H9 (cell line): ENCODE data around the gene COCH. TPM values are rescaled to one million over a fixed set of nuclear protein-coding genes. Genes with fewer than 3 reads are reported as not detected.

Source experiments
- DNase-seq: peaks from one replicate; pipeline ENCODE4 v3.0.0-alpha.2; 2017
- H2AFZ ChIP-seq: one replicate; pipeline ENCODE4 v1.6.1; 2013; ENCODE audit warnings: mild to moderate bottlenecking, low read length, control low read depth, moderate library complexity
- H2AK5ac ChIP-seq: 2 replicates; pipeline ENCODE4 v1.6.1; 2013; ENCODE audit warnings: low read length, control low read depth, mixed read lengths; ENCODE audit not compliant: insufficient read length
- H2BK120ac ChIP-seq: one replicate; pipeline ENCODE4 v1.6.1; 2013; ENCODE audit warnings: low read depth, mild to moderate bottlenecking, low read length, control low read depth, inconsistent platforms; ENCODE audit not compliant: poor library complexity, severe bottlenecking
- H2BK12ac ChIP-seq: 2 replicates; pipeline ENCODE4 v1.6.1; 2013; ENCODE audit warnings: low read length, control low read depth, mixed read lengths, low read depth; ENCODE audit not compliant: insufficient read length
- H2BK15ac ChIP-seq: 2 replicates; pipeline ENCODE4 v1.6.1; 2013; ENCODE audit warnings: low read depth, low read length, control low read depth
- H2BK20ac ChIP-seq: one replicate; pipeline ENCODE4 v1.6.1; 2013; ENCODE audit warnings: low read depth, mild to moderate bottlenecking, low read length, control low read depth, inconsistent platforms; ENCODE audit not compliant: poor library complexity, severe bottlenecking
- H2BK5ac ChIP-seq: 2 replicates; pipeline ENCODE4 v1.6.1; 2013; ENCODE audit warnings: low read length, control low read depth, mixed read lengths; ENCODE audit not compliant: insufficient read length
- H3K14ac ChIP-seq: 2 replicates; pipeline ENCODE4 v1.6.1; 2013; ENCODE audit warnings: low read length, control low read depth; ENCODE audit not compliant: insufficient read depth
- H3K18ac ChIP-seq: 2 replicates; pipeline ENCODE4 v1.6.1; 2013; ENCODE audit warnings: low read depth, mild to moderate bottlenecking, mixed read lengths, low read length, control low read depth; ENCODE audit not compliant: insufficient read length
- H3K23ac ChIP-seq: 2 replicates; pipeline ENCODE4 v1.6.1; 2013; ENCODE audit warnings: low read length, control low read depth, mixed read lengths, low read depth; ENCODE audit not compliant: insufficient read length
- H3K23me2 ChIP-seq: 2 replicates; pipeline ENCODE4 v1.6.1; 2013; ENCODE audit warnings: low read depth, mild to moderate bottlenecking, mixed read lengths, low read length, control low read depth; ENCODE audit not compliant: insufficient read length, poor library complexity, severe bottlenecking
- H3K27ac ChIP-seq: 2 replicates; pipeline ENCODE4 v1.5.1; 2013; ENCODE audit warnings: low read length, control low read depth, mixed read lengths, low read depth; ENCODE audit not compliant: insufficient read length
- H3K27me3 ChIP-seq: 2 replicates; pipeline ENCODE4 v1.6.1; 2013; ENCODE audit warnings: low read length, control low read depth, inconsistent platforms; ENCODE audit not compliant: insufficient read depth
- H3K4ac ChIP-seq: 2 replicates; pipeline ENCODE4 v1.6.1; 2013; ENCODE audit warnings: low read depth, mild to moderate bottlenecking, control low read depth, inconsistent platforms, low read length, moderate library complexity
- H3K4me1 ChIP-seq: 2 replicates; pipeline ENCODE4 v1.6.1; 2013; ENCODE audit warnings: low read length, control low read depth, inconsistent platforms; ENCODE audit not compliant: insufficient read depth
- H3K4me2 ChIP-seq: 2 replicates; pipeline ENCODE4 v1.6.1; 2013; ENCODE audit warnings: low read length, control low read depth, mixed read lengths; ENCODE audit not compliant: insufficient read length, insufficient read depth
- H3K56ac ChIP-seq: 2 replicates; pipeline ENCODE4 v1.6.1; 2013; ENCODE audit warnings: low read depth, mild to moderate bottlenecking, mixed read lengths, low read length, control low read depth; ENCODE audit not compliant: insufficient read length
- H3K79me1 ChIP-seq: 2 replicates; pipeline ENCODE4 v1.6.1; 2013; ENCODE audit warnings: low read depth, mild to moderate bottlenecking, moderate library complexity, low read length, control low read depth, inconsistent platforms; ENCODE audit not compliant: insufficient read depth, poor library complexity, severe bottlenecking
- H3K79me2 ChIP-seq: 2 replicates; pipeline ENCODE4 v1.6.1; 2013; ENCODE audit warnings: low read length, control low read depth, inconsistent platforms; ENCODE audit not compliant: insufficient read depth
- H3K9ac ChIP-seq: 2 replicates; pipeline ENCODE4 v1.6.1; 2013; ENCODE audit warnings: low read length, control low read depth, mixed read lengths; ENCODE audit not compliant: insufficient read length; ENCODE audit errors: extremely low read depth
- H3K9me3 ChIP-seq: one replicate; pipeline ENCODE4 v1.6.1; 2013; ENCODE audit warnings: low read depth, low read length, inconsistent platforms; ENCODE audit not compliant: control insufficient read depth
- H3T11ph ChIP-seq: one replicate; pipeline ENCODE4 v1.6.1; 2013; ENCODE audit warnings: mild to moderate bottlenecking, low read length, control low read depth, inconsistent platforms
- H4K20me1 ChIP-seq: one replicate; pipeline ENCODE4 v1.6.1; 2013; ENCODE audit not compliant: control insufficient read depth, insufficient read length, insufficient read depth
- H4K5ac ChIP-seq: 2 replicates; pipeline ENCODE4 v1.6.1; 2013; ENCODE audit warnings: low read depth, mild to moderate bottlenecking, mixed read lengths, low read length, control low read depth; ENCODE audit not compliant: insufficient read length
- H4K8ac ChIP-seq: replicated peaks from 2 replicates; pipeline ENCODE4 v1.6.1; 2013; ENCODE audit warnings: low read length, control low read depth, mixed read lengths, low read depth; ENCODE audit not compliant: insufficient read length
- H4K91ac ChIP-seq: 2 replicates; pipeline ENCODE4 v1.6.1; 2013; ENCODE audit warnings: low read depth, mild to moderate bottlenecking, moderate library complexity, mixed read lengths, low read length, control low read depth; ENCODE audit not compliant: insufficient read length
- H3K27ac Mint-ChIP-seq, 3 experiments: 2 replicates in 2 of 3; 3 replicates in 1 of 3; pipeline ENCODE4 v1.8.0; 2020 to 2021; ENCODE audit warnings: mixed read lengths in 3 of 3, mild to moderate bottlenecking in 1 of 3, moderate library complexity in 1 of 3
- H3K27me3 Mint-ChIP-seq: 2 replicates; pipeline ENCODE4 v1.8.0; 2021; ENCODE audit warnings: low read depth, mild to moderate bottlenecking, moderate library complexity, mixed read lengths
- H3K36me3 Mint-ChIP-seq, 3 experiments: 2 replicates in 2 of 3; 3 replicates in 1 of 3; pipeline ENCODE4 v1.8.0; 2020 to 2021; ENCODE audit warnings: low read depth in 3 of 3, mixed read lengths in 3 of 3; ENCODE audit not compliant: insufficient read depth in 1 of 3
- H3K4me1 Mint-ChIP-seq, 2 experiments: 2 replicates each; pipeline ENCODE4 v1.8.0; 2020; ENCODE audit warnings: mixed read lengths in 2 of 2
- H3K4me3 Mint-ChIP-seq, 2 experiments: 2 replicates in 1 of 2; 3 replicates in 1 of 2; pipeline ENCODE4 v1.8.0; 2020 to 2021; ENCODE audit warnings: mild to moderate bottlenecking in 2 of 2, mixed read lengths in 2 of 2, moderate library complexity in 1 of 2
- H3K9me3 Mint-ChIP-seq, 2 experiments: 2 replicates in 1 of 2; 3 replicates in 1 of 2; pipeline ENCODE4 v1.8.0; 2020; ENCODE audit warnings: mild to moderate bottlenecking in 2 of 2, mixed read lengths in 2 of 2, moderate library complexity in 1 of 2
- CTCF ChIP-seq: fragments of 200-600 bp; sonication (generic); conservative IDR thresholded peaks from 3 replicates; pipeline ENCODE4 v1.8.0; 2021; ENCODE audit warnings: antibody characterized with exemption, mild to moderate bottlenecking
- total RNA-seq: library from RNA; stranded (reverse); gene quantifications from 2 replicates; pipeline ENCODE4 v1.2.1, GENCODE V29; 2021

COCH gene
- total RNA-seq, 1 experiment from 2014 or later = 25.8 TPM

GRCh38 chr14:30834353-30834752 lies 40.0 kb upstream of the COCH start:
- Histone ChIP-seq H3K4me2 (no peak overlapping the region), H2BK12ac (no peak overlapping the region), H3K27me3 (no peaks in the 10 kb centered on the region), H3K79me1 (no peaks in the 10 kb centered on the region), H2BK15ac (no peak overlapping the region), H2BK120ac (no peak overlapping the region), H3K23ac (no peak overlapping the region), H4K20me1 (no peaks in the 10 kb centered on the region), H3K14ac (no peak overlapping the region), H3K4me1 (no peaks in the 10 kb centered on the region), H3K9ac (no peak overlapping the region), H3K4ac (no peak overlapping the region), H2AFZ (no peak overlapping the region), H3K9me3 (no peaks in the 10 kb centered on the region), H3K56ac (no peak overlapping the region), H4K8ac (no peak overlapping the region), H3K27ac (no peak overlapping the region), H2BK5ac (no peak overlapping the region), H3K18ac (no peak overlapping the region), H3K23me2 (no peaks in the 10 kb centered on the region), H4K91ac (no peak overlapping the region), H2AK5ac (no peak overlapping the region), H4K5ac (no peak overlapping the region), H2BK20ac (no peak overlapping the region), H3T11ph (no peak overlapping the region), H3K79me2 (no peaks in the 10 kb centered on the region)
- Mint-ChIP-seq H3K27me3 (no peaks in the 10 kb centered on the region), H3K36me3 (peaks cover 4 to 17% (median 11%) of the 10 kb centered on the region in 3 experiments; a peak in 6 of 7 replicates), H3K4me1 (no peaks in the 10 kb centered on the region), H3K27ac (no peak overlapping the region), H3K4me3 (no peak overlapping the region), H3K9me3 (peaks cover 21 to 24% of the 10 kb centered on the region in 2 experiments)
- no peak for TF ChIP-seq CTCF
- no peak for DNase-seq
